ENCODE measurements around the gene ANKZF1.

DNA sequence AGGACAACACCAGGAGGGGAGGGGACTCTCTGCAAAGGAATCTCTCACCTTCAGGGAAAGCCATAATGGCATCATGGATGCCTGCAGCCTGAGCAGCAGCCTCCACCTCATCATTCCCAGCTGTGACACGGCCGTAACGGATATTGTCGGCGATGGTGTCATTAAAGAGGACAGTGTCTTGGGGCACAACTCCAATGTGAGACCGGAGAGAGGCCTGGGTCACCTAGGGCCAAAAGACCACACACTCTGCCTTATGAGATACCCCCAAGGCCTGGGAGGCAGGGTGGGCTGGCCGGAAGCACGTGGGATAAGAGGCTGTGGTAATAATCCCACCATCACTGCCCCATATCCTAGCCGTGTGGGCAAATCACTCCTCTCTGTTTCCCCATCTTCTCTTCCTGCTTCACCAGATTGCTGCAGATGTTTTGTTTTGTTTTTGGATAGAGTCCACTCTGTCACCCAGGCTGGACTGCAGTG lies 18.7 kb upstream of the ANKZF1 start:
- TF ChIP-seq, protein P1, sequence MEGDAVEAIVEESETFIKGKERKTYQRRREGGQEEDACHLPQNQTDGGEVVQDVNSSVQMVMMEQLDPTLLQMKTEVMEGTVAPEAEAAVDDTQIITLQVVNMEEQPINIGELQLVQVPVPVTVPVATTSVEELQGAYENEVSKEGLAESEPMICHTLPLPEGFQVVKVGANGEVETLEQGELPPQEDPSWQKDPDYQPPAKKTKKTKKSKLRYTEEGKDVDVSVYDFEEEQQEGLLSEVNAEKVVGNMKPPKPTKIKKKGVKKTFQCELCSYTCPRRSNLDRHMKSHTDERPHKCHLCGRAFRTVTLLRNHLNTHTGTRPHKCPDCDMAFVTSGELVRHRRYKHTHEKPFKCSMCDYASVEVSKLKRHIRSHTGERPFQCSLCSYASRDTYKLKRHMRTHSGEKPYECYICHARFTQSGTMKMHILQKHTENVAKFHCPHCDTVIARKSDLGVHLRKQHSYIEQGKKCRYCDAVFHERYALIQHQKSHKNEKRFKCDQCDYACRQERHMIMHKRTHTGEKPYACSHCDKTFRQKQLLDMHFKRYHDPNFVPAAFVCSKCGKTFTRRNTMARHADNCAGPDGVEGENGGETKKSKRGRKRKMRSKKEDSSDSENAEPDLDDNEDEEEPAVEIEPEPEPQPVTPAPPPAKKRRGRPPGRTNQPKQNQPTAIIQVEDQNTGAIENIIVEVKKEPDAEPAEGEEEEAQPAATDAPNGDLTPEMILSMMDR (conservative IDR thresholded peaks at IDR 0.05; ENCODE audit: low read depth, low read length) = no peak
- TF ChIP-seq POLR2A (IDR thresholded peaks at IDR 0.05; ENCODE audit: low read depth, low read length) (no peak), RAD21 (IDR thresholded peaks at IDR 0.05; ENCODE audit: low read length) (no peak), RCOR1 (IDR thresholded peaks at IDR 0.05; ENCODE audit: insufficient replicate concordance, low read length) (no peak), SMC3 (IDR thresholded peaks at IDR 0.05; ENCODE audit: low read depth, low read length) (no peak), MXI1 (IDR thresholded peaks at IDR 0.05; ENCODE audit: borderline replicate concordance, low read depth, low read length) (no peak), BHLHE40 (IDR thresholded peaks at IDR 0.05; ENCODE audit: low read depth, low read length) (no peak), MAFK (IDR thresholded peaks at IDR 0.05; ENCODE audit: low read depth, low read length) (no peak), NFE2L2 (IDR thresholded peaks at IDR 0.05; ENCODE audit: low read depth, low read length) (no peak), CEBPB (IDR thresholded peaks at IDR 0.05; ENCODE audit: low read depth, low read length) (no peak)
- TF ChIP-seq, protein P2, sequence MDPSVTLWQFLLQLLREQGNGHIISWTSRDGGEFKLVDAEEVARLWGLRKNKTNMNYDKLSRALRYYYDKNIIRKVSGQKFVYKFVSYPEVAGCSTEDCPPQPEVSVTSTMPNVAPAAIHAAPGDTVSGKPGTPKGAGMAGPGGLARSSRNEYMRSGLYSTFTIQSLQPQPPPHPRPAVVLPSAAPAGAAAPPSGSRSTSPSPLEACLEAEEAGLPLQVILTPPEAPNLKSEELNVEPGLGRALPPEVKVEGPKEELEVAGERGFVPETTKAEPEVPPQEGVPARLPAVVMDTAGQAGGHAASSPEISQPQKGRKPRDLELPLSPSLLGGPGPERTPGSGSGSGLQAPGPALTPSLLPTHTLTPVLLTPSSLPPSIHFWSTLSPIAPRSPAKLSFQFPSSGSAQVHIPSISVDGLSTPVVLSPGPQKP (IDR thresholded peaks at IDR 0.05; ENCODE audit: borderline replicate concordance, low read depth, low read length) = no peak
- TF ChIP-seq, protein P3, sequence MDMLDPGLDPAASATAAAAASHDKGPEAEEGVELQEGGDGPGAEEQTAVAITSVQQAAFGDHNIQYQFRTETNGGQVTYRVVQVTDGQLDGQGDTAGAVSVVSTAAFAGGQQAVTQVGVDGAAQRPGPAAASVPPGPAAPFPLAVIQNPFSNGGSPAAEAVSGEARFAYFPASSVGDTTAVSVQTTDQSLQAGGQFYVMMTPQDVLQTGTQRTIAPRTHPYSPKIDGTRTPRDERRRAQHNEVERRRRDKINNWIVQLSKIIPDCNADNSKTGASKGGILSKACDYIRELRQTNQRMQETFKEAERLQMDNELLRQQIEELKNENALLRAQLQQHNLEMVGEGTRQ (IDR thresholded peaks at IDR 0.05; ENCODE audit: low read depth, low read length) = no peak
